Keratinocyte (primary cell): ENCODE results near the gene SH2D3C. TPM values are rescaled to one million over a fixed set of nuclear protein-coding genes. Genes with fewer than 3 reads are reported as not detected.
A peak's percentile ranks its signal among the peaks of the same experiment; 100 is the strongest.

Source experiments
- DNase-seq: peaks from one replicate; pipeline ENCODE4 v3.0.0-alpha.2; 2011; ENCODE audit warnings: low read depth, missing footprints, low spot score
- FAIRE-seq: peaks from 2 replicates; lab custom pipeline; 2011; peaks lifted over from hg19 to GRCh38; lab: Jason Lieb, UNC
- H2AFZ ChIP-seq: 2 replicates; pipeline ENCODE4 v1.6.0; 2012; ENCODE audit warnings: low read length, control low read depth, inconsistent platforms; ENCODE audit not compliant: control insufficient read depth
- H3K27ac ChIP-seq: 2 replicates; pipeline ENCODE4 v1.5.1; 2011; ENCODE audit warnings: low read length; ENCODE audit not compliant: control insufficient read depth, insufficient read depth
- H3K27me3 ChIP-seq: 3 replicates; pipeline ENCODE4 v1.6.0; 2011; ENCODE audit warnings: low read length; ENCODE audit not compliant: control insufficient read depth, insufficient read depth; ENCODE audit errors: extremely low read depth
- H3K36me3 ChIP-seq, 2 experiments: 2 replicates in 1 of 2; 3 replicates in 1 of 2; pipeline ENCODE4 v1.5.1; 2011; ENCODE audit warnings: low read length in 2 of 2, mild to moderate bottlenecking in 1 of 2; ENCODE audit not compliant: control insufficient read depth in 2 of 2, insufficient read depth in 2 of 2; ENCODE audit errors: extremely low read depth in 1 of 2
- H3K4me1 ChIP-seq: 3 replicates; pipeline ENCODE4 v1.5.1; 2011; ENCODE audit warnings: low read length; ENCODE audit not compliant: control insufficient read depth, insufficient read depth; ENCODE audit errors: extremely low read depth
- H3K4me2 ChIP-seq: 3 replicates; pipeline ENCODE4 v1.6.0; 2011; ENCODE audit warnings: low read depth, low read length; ENCODE audit not compliant: control insufficient read depth, insufficient read depth; ENCODE audit errors: extremely low read depth
- H3K4me3 ChIP-seq, 3 experiments: fragments of 200-600 bp in 1 of 3; sonication (generic) in 1 of 3; 2 replicates in 2 of 3; 3 replicates in 1 of 3; pipeline ENCODE4 v1.5.1; 2011 to 2016; ENCODE audit warnings: low read length in 3 of 3, mild to moderate bottlenecking in 3 of 3, control low read depth in 2 of 3, inconsistent platforms in 1 of 3, low read depth in 1 of 3, mixed read lengths in 1 of 3, mixed run types in 1 of 3, moderate library complexity in 1 of 3; ENCODE audit not compliant: control insufficient read depth in 2 of 3, insufficient read depth in 2 of 3; ENCODE audit errors: extremely low read depth in 1 of 3
- H3K79me2 ChIP-seq: 2 replicates; pipeline ENCODE4 v1.6.0; 2012; ENCODE audit warnings: low read length; ENCODE audit not compliant: control insufficient read depth, insufficient read depth
- H3K9ac ChIP-seq: 3 replicates; pipeline ENCODE4 v1.6.0; 2011; ENCODE audit warnings: low read length; ENCODE audit not compliant: control insufficient read depth, insufficient read depth; ENCODE audit errors: extremely low read depth
- H3K9me1 ChIP-seq: 3 replicates; pipeline ENCODE4 v1.6.0; 2011; ENCODE audit warnings: low read length; ENCODE audit not compliant: control insufficient read depth, insufficient read depth; ENCODE audit errors: extremely low read depth
- H3K9me3 ChIP-seq: 2 replicates; pipeline ENCODE4 v1.5.1; 2012; ENCODE audit warnings: low read depth, low read length; ENCODE audit not compliant: control insufficient read depth
- H4K20me1 ChIP-seq: 3 replicates; pipeline ENCODE4 v1.6.0; 2011; ENCODE audit warnings: low read length; ENCODE audit not compliant: control insufficient read depth, insufficient read depth; ENCODE audit errors: extremely low read depth
- EZH2 ChIP-seq: IDR thresholded peaks from one replicate; pipeline ENCODE4 v1.6.1; 2012; ENCODE audit warnings: inconsistent platforms, mild to moderate bottlenecking, low read length, moderate library complexity
- dilution Hi-C: fragments of 300-500 bp; cut with MboI; formaldehyde crosslinking; loops from one replicate; pipeline ENCODE4 v1.7.0; 2020; ENCODE audit warnings: low sequenced_read_pairs; ENCODE audit not compliant: extremely low pct_ligation_motif_present
- polyA plus RNA-seq, 5 experiments: library from polyadenylated mRNA; depleted of rRNA in 3 of 5; stranded (reverse) in 3 of 5; stranded (forward) in 1 of 5; unstranded in 1 of 5; fragments of >200 nt; gene quantifications; 1 replicate in 1 of 5; 2 replicates in 3 of 5; 3 replicates in 1 of 5; pipeline versions ENCODE4 v1.2.1 to v1.2.3, GENCODE V29; 2011 to 2012; ENCODE audit warnings: missing spikeins in 2 of 5, low read depth in 1 of 5, low replicate concordance in 1 of 5
- TF ChIP-seq, protein P1 (sequence below), 3 experiments: IDR thresholded peaks in 1 of 3; conservative IDR thresholded peaks in 1 of 3; optimal IDR thresholded peaks in 1 of 3; 2 replicates in 2 of 3; 3 replicates in 1 of 3; pipeline versions ENCODE3 to v1.5.1; 2011; ENCODE audit warnings: low read length in 3 of 3, mild to moderate bottlenecking in 3 of 3, moderate library complexity in 2 of 3, control low read depth in 1 of 3, inconsistent platforms in 1 of 3; ENCODE audit not compliant: insufficient read depth in 2 of 3; ENCODE audit errors: extremely low read depth in 1 of 3

Gene SH2D3C
- polyA plus RNA-seq, 1 donor (not counting 4 experiments of a cell fraction or from before 2014, with no cell fraction given): 0.12 TPM

DNA sequence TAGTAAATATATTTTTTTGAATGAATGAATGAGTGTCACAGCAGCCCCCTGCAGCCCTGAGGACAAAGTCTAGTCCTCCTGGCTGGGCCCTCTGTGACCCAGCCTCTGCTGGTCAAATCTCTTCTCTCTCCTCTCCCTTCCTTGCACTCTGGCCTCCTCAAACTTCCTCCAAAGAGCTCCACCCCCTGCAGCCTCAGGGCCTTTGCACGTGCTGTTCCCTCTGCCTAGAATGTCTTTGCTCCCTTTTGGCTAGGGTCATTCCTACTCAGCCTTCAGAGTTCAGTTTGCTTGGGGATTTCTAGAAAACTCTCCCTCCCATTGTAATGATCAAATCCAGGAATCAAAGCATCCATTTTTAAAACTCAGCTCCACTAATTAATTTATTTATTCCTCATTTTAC lies 13.0 kb downstream of the SH2D3C start:
- dilution Hi-C loops: no loop called here
- Histone ChIP-seq H2AFZ (no peak overlapping the region), H3K36me3 (no peaks in the 10 kb centered on the region), H3K4me2 (no peak overlapping the region), H3K27me3 (peaks cover 3% of the 10 kb centered on the region), H3K27ac (no peak overlapping the region), H3K9me3 (no peaks in the 10 kb centered on the region), H4K20me1 (no peaks in the 10 kb centered on the region), H3K9me1 (no peaks in the 10 kb centered on the region), H3K79me2 (no peaks in the 10 kb centered on the region), H3K4me3 (no peak overlapping the region), H3K4me1 (peaks cover 1% of the 10 kb centered on the region), H3K9ac (no peak overlapping the region)
- FAIRE-seq (no peak), DNase-seq (no peak)
- TF ChIP-seq EZH2: no peak
- TF ChIP-seq, protein P1, sequence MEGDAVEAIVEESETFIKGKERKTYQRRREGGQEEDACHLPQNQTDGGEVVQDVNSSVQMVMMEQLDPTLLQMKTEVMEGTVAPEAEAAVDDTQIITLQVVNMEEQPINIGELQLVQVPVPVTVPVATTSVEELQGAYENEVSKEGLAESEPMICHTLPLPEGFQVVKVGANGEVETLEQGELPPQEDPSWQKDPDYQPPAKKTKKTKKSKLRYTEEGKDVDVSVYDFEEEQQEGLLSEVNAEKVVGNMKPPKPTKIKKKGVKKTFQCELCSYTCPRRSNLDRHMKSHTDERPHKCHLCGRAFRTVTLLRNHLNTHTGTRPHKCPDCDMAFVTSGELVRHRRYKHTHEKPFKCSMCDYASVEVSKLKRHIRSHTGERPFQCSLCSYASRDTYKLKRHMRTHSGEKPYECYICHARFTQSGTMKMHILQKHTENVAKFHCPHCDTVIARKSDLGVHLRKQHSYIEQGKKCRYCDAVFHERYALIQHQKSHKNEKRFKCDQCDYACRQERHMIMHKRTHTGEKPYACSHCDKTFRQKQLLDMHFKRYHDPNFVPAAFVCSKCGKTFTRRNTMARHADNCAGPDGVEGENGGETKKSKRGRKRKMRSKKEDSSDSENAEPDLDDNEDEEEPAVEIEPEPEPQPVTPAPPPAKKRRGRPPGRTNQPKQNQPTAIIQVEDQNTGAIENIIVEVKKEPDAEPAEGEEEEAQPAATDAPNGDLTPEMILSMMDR (optimal IDR thresholded peaks at IDR 0.05 in 1 of 3, IDR thresholded peaks at IDR 0.05 in 1 of 3, conservative IDR thresholded peaks at IDR 0.05 in 1 of 3; ENCODE audit: extremely low read depth in 1 of 3, insufficient read depth in 2 of 3, low read length in 3 of 3): no peak

GRCh38 chr9:127763918-127764384 lies 14.5 kb downstream of the SH2D3C start:
- Histone ChIP-seq H3K4me3 (no peak overlapping the region), H3K4me2 (no peak overlapping the region), H3K4me1 (no peaks in the 10 kb centered on the region), H2AFZ (no peak overlapping the region), H4K20me1 (no peaks in the 10 kb centered on the region), H3K27ac (no peak overlapping the region), H3K79me2 (no peaks in the 10 kb centered on the region), H3K9me3 (no peaks in the 10 kb centered on the region), H3K9ac (no peak overlapping the region), H3K27me3 (peaks cover 3% of the 10 kb centered on the region), H3K9me1 (no peaks in the 10 kb centered on the region), H3K36me3 (no peaks in the 10 kb centered on the region)
- FAIRE-seq: no peak
- DNase-seq: no peak
- TF ChIP-seq, protein P1 (optimal IDR thresholded peaks at IDR 0.05 in 1 of 3, IDR thresholded peaks at IDR 0.05 in 1 of 3, conservative IDR thresholded peaks at IDR 0.05 in 1 of 3; ENCODE audit: extremely low read depth in 1 of 3, insufficient read depth in 2 of 3, low read length in 3 of 3): peak in 2 of 3 experiments; percentile 33 to 55
- TF ChIP-seq EZH2: no peak
- dilution Hi-C loops: no loop called here
